AG20443 (cell line): ENCODE measurements around the gene DLG1.

Experiments used
- DNase-seq: peaks from one replicate; pipeline ENCODE4 v3.0.0; 2012; ENCODE audit warnings: low spot score, mixed read lengths

The DLG1 gene

DNA sequence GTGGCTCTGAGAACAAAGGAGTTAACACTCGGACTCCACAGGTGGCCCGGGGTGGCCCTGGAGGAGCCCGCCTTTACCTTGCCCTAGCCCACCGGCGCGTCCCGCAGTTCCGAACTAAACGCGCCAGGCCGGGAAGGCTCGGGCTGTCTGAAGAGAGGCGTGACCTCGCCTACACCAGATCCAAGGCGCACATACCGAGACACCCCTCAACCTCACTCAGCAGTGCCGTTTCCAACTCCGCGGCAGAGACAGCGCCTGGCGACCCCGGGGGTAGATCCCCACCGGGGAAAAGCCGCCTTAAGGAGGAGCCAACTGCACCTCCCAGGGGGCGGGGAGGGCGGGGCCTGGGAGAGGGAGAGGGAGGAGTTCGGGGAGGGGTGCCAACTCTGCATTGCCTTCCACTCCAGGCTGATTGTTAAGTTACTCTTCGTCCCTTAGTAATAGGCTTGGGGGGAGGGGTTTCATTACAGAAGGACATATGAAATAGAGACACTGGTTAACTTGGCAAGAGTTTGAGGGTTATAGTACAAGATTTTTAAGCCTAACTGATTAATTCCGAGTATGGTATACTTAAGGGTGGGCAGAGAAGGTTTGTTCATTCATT, at the start of gene DLG1:
DLG1 (minus strand) TSS at position 272 of the 604 bp plus-strand sequence. CDS start 1,408 bp downstream, outside the sequence.
- peak; percentile 89 for DNase-seq

DNA sequence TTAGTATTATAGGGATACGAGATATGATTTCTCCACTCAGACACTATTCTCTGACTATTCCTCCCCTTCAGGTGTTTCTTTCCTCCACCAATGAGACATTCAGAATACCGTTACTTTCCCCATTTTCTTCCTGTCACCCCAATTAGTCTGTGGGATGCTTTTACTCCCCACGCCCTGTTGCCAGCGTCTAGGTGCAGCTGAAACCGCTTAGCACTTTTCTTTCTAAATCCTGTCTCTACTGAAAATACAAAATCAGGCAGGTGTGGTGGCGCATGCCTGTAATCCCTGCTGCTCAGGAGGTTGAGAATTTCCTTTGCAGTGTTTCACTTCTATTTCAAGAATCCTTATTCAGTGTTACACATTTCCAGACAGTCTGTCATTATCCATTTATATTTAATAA, 49.6 kb upstream of the DLG1 start:
- no peak for DNase-seq

DNA sequence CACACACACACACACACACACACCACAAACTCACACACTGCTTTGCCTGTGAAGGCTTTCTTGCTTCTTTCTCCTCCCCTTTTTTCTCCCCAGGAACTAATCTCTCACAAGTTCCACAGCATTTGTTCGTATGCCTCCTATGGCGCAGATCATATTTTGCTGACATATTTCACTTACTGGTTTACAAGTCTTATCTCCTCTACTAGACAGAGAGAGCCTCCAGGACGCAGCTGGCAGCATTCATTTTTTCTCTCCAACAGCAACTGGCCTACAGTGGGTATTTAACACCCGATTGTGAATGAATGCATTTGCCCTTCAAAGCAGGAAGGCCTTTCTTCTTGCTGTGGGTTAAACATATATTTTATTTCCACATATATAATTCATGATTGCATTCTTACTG, 47.0 kb upstream of the DLG1 start:
- DNase-seq: no peak

GRCh38 chr3:197344582-197345318, 46.3 kb upstream of the DLG1 start:
- no peak for DNase-seq

DNA sequence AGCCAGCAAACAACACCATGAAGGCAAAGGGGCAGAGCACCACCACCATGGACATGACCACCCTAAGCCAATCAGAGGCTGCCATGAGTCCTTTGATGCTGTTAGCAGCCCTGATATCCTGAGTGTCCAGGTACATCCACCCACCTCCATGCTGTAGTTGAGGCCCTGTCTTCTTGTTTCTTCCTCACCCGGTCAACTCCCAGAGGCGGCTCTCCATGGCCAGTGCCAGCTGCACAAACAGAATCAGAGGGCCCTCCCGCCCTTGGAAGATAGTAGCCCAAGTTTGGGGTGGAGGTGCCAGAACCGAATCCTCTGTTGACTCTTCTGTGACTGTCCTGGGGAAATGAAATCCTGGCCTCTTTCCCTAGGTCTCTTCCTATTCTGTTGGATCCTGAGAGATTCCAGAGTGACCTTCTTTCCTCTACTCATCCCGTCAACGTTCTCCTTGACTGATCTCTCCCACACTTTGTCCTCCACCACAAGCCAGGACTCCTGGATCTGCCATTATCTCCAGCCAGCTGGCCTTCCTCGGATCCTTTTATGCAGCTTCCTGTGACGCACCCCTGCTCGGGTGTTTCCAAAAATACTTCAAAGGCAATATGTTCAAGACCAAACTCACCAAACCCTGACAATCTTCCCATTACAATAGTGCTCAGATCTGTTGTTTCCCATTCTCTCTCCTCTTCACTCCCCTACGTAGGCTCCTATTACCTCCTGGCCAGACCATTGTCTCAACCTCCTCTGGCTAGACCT, 45.4 kb upstream of the DLG1 start:
- DNase-seq: peak; percentile 6

GRCh38 chr3:197343111-197343510, 44.7 kb upstream of the DLG1 start:
- DNase-seq: no peak

DNA sequence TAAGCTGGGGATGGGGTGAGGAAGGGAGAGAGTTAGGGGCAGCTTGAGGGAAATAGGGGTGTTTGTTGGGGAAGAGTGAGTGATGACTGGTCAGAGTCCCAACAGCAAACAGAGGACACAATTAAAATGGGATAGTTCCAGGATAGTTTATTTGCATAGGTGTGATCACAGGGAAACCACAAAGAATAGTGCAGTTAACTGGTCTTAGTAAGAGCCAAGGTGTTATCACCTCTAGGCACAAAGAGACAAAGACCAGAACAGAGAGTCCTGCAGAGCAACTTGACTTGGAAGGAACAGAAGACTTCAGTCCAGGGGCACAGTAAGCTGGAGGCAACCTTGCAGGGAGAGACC, 42.1 kb upstream of the DLG1 start:
- no peak for DNase-seq

- peak; percentile 85 for DNase-seq
These were observed 41.6 kb upstream of the DLG1 start for GRCh38 chr3:197339841-197340520.

- DNase-seq: no peak
These were observed 40.2 kb upstream of the DLG1 start for GRCh38 chr3:197338586-197338985.

DNA sequence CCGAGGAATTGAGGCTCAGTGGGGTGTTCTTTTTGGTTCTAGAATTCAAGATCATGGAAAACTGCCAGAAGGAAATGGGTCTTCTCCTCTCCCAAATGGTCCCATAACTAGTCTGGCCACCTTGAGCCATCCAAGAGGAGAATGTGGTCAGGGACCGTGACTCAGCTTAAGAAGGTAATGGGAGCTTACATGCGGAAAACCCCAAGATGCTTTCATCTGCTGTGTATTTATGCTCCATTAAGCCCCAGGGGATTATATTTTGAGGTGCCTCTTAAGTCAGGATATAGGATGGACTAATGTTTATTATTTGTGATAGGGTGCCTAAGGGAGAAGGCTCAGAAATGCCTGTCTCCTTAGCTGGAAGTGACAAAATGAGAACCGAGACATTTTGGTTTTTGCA, 39.2 kb upstream of the DLG1 start:
- DNase-seq: no peak

GRCh38 chr3:197337214-197337613, 38.8 kb upstream of the DLG1 start:
- no peak for DNase-seq

DNA sequence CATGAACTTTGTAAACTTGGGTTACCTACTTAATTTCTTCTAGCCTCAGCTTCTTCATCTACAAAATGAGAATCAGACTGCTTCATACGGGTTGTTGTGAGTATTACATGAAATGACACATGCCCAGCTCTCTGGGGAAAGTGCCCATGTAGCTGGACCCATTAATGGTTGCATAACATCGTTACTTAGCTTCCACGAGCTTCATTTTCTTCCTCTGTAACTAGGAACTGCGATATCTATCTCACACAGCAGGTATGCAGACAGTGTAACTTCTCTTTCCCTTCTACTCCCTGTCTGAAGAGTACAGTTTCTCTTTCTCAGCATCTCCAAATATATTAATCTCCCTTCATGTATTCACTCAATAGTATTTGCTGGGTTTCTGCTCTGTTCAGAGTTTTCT, 37.9 kb upstream of the DLG1 start:
- DNase-seq: no peak

GRCh38 chr3:197335428-197336132, 37.2 kb upstream of the DLG1 start:
- DNase-seq: no peak

DNA sequence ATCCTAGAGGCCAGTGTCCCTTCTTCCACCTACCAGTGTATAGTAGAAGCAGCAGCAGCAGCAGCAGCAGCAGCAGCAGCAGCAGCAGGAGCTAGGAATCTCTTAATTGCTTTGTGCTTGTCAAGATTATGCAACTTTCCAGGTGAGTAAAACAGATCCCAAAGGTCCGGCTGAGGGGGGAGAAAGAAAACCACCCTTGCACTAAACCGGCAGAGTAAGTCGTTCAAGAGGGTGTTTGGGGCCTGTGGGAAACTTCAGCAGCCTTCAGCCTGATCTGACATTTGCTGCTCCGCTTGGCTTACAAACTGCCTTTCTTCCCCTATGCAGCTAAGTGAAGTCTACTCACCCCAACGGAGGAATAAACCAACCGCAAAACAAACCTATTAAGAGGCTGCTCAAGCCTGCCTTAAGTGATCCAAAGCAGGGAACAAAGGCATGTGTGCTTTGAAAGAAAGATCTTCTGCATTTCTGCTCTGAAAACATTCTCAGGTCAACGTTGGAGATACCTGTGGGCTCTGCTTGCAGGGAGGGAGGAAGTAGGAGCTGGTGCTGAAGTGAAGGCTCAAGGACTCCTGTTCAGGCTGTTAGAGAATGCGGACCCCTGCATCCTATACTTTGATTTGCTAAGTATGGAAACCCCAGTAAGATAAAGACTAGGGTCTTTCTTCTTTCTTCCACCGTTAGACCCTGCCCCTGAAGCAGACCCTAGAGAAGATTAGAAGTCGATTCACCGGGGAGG, 35.7 kb upstream of the DLG1 start:
- DNase-seq: no peak

DNA sequence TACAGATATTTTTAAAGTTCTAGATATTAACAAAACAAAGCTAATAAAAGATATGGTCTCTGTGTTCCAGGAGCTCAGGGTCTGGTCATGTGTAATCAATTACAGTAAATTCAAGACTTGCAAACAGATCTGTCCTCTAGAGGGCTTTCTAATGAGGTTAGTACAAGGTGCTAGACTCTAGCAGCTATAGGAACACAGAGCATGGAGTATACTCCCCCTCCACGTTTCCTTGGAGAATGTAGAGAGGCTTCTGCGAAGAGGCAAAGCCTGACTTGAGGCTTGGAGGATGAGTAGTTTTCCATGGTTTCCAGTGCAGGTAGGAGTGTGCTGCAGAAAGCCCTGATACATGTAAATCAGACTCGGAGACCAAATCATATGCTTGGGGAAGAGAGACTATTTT, 32.7 kb upstream of the DLG1 start:
- DNase-seq: no peak

- DNase-seq: no peak
These were observed 31.0 kb upstream of the DLG1 start for GRCh38 chr3:197329382-197329781.

GRCh38 chr3:197328198-197328597, 29.8 kb upstream of the DLG1 start:
- no peak for DNase-seq

- DNase-seq: peak; percentile 47
These were observed 29.3 kb upstream of the DLG1 start for GRCh38 chr3:197327701-197328100.

- no peak for DNase-seq
These were observed 27.4 kb upstream of the DLG1 start for GRCh38 chr3:197325773-197326172.

DNA sequence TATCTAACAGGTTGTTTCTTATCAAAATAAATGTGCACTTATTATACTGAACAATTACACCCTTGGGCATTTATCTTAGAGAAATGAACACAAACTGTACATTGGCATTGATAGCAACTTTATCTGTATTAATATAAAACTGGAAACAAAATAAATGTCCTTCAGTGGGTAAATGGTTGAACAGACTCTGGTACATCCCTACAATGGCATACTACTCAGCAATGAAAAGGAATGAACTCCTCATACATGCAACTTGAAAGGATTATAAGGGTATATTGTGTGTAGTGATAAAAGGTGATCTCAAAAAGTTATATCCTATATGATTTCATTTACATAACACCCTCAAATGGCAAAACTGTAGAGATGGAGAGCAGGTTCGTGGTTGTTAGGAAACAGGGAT, 23.7 kb upstream of the DLG1 start:
- no peak for DNase-seq

GRCh38 chr3:197320582-197320981, 22.2 kb upstream of the DLG1 start:
- no peak for DNase-seq
